HT1080 (cell line): ENCODE measurements around the gene TMEM115. TPM values are rescaled to one million over a fixed set of nuclear protein-coding genes. Genes with fewer than 3 reads are reported as not detected.
"Not testable (repeated sequence)": the region's sequence is repeated elsewhere in the genome, so short reads cannot be mapped to it uniquely, and the experiment has no call there.

Experiments used
- DNase-seq: peaks from one replicate; pipeline ENCODE4 v3.0.0-alpha.2; 2015; ENCODE audit warnings: low read depth
- total RNA-seq: library from RNA; depleted of rRNA; stranded (reverse); fragments of >200 nt; shearing (Covaris generic); gene quantifications from 2 replicates; pipeline ENCODE4 v1.2.3, GENCODE V29; 2014; rRNA removed

Gene TMEM115
- total RNA-seq, 1 experiment from 2014 or later: 90.1 TPM

DNA sequence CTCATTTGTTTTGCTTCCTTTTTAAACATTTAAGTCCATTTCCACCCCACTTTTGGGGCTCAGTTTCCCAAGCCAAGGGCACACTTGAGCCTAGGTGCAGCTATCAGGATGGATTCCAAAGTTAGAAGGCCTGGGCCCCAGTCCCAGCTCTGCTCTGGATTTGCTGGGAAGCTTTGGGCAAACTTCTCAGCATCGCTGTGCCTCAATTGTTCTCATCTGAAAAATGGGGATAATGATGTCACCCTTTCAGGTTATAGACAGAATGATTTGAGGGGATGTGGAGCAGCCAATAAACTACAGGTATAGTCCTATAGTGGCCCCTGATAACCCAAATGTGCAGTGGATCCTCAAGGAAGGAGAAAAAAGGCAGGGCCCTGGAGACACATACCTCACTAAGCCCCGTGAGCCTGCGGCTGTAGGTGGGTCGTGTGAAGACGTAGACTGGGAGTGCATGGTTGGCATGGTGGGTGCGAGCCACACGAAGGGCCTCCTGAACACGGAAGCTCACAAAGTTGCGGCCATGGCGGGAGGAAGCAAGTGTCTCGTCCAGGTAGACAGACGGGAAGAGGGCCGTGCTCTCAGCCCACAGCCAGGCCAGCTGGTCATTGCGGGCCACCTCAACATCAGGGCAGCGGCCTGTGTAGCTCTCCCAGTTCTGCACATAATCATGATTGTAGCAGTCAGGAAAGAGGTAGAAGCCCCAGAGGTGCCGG, 40.0 kb downstream of the TMEM115 start:
- DNase-seq: no peak

- DNase-seq: no peak
These were observed 40.7 kb downstream of the TMEM115 start for GRCh38 chr3:50318615-50319014.

- DNase-seq: no peak
These were observed 41.2 kb downstream of the TMEM115 start for GRCh38 chr3:50318163-50318562.

GRCh38 chr3:50317300-50317699, 42.0 kb downstream of the TMEM115 start:
- DNase-seq: no peak

- peak; percentile 91 for DNase-seq
These were observed 42.6 kb downstream of the TMEM115 start for GRCh38 chr3:50316657-50317242.

DNA sequence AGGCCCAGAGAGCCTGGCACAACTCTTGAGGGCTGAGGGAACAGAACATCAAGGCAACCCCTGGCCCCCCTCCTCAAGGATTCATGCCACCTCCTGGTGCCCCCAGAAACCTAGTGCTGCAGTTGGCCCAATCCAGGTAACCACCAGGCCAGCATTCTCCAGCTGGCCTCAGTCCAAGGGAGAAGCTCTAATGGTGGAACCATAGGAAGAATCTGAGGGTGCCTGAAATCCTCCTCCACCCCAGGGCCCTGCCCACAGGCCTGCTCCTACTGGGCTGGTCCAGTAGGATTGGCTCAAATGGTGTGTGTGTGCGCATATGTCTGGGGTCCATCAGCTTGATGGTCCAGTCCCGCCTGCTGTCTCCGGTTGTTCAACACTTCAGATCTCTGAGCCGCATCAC, 44.5 kb downstream of the TMEM115 start:
- DNase-seq: no peak

GRCh38 chr3:50314342-50314741, 45.0 kb downstream of the TMEM115 start:
- DNase-seq: no peak

GRCh38 chr3:50312041-50312440, 47.3 kb downstream of the TMEM115 start:
- DNase-seq: not testable (repeated sequence)

Other genes starting within 250 kb of the TMEM115 start
- gene SEMA3F, start 204.2 kb downstream of the TMEM115 start, total RNA-seq: 45.7 and 48.6 TPM in 2 replicates
- gene GNAT1, start 167.9 kb downstream of the TMEM115 start, total RNA-seq: not detected in 2 replicates
- gene SLC38A3, start 154.2 kb downstream of the TMEM115 start, total RNA-seq: 2.2 TPM in 1 of 2 replicates, not detected in the other
- 304 and 403 TPM in 2 replicates for gene GNAI2, start 123.3 kb downstream of the TMEM115 start, total RNA-seq
- 4.0 and 5.0 TPM in 2 replicates for gene SEMA3B, start 90.4 kb downstream of the TMEM115 start, total RNA-seq
- gene LSMEM2, start 80.4 kb downstream of the TMEM115 start, total RNA-seq: not detected in 2 replicates
- gene IFRD2, start 67.1 kb downstream of the TMEM115 start, total RNA-seq: 168 and 172 TPM in 2 replicates
- gene HYAL3, start 60.1 kb downstream of the TMEM115 start, total RNA-seq: 10.4 and 11.6 TPM in 2 replicates
- 13.1 and 23.5 TPM in 2 replicates for gene NAA80, start 60.1 kb downstream of the TMEM115 start, total RNA-seq
- 0.40 and 0.43 TPM in 2 replicates for gene HYAL1, start 55.9 kb downstream of the TMEM115 start, total RNA-seq
- gene HYAL2, start 36.8 kb downstream of the TMEM115 start, total RNA-seq: 91.6 and 97.5 TPM in 2 replicates
- gene TUSC2, start 31.3 kb downstream of the TMEM115 start, total RNA-seq: 40.6 and 53.3 TPM in 2 replicates
- 12.5 and 15.0 TPM in 2 replicates for gene RASSF1, start 18.7 kb downstream of the TMEM115 start, total RNA-seq
- 1.4 and 2.8 TPM in 2 replicates for gene ZMYND10, start 13.8 kb downstream of the TMEM115 start, total RNA-seq
- 47.5 and 57.4 TPM in 2 replicates for gene NPRL2, start 8.7 kb downstream of the TMEM115 start, total RNA-seq
- 63.2 and 69.0 TPM in 2 replicates for gene CYB561D2, start 8.7 kb downstream of the TMEM115 start, total RNA-seq
- gene CACNA2D2, start 144.1 kb upstream of the TMEM115 start, total RNA-seq: 0.56 TPM in 1 of 2 replicates, not detected in the other
- 1.9 and 2.5 TPM in 2 replicates for gene C3orf18, start 208.2 kb upstream of the TMEM115 start, total RNA-seq
- gene HEMK1, start 210.0 kb upstream of the TMEM115 start, total RNA-seq: 14.0 and 14.9 TPM in 2 replicates